RWPE1 (cell line): ENCODE measurements around the gene DCDC1.

Source experiments
- CTCF ChIA-PET: fragments of 350-600 bp; sonication (Branson Sonifier 250); formaldehyde crosslinking; extraction: SDS; loops from one replicate; lab custom pipeline; 2021; lab: Yijun Ruan, JAX
- POLR2A ChIA-PET: fragments of 400-600 bp; formaldehyde crosslinking; extraction: SDS; loops from one replicate; lab custom pipeline; 2020; ENCODE audit warnings: antibody characterized with exemption; ENCODE audit not compliant: low non-redundant PET; lab: Yijun Ruan, JAX
- DNase-seq: peaks from one replicate; pipeline ENCODE4 v3.0.0; 2012; ENCODE audit warnings: low spot score
- H3K27ac ChIP-seq: fragments of 450-650 bp; 2 replicates; pipeline ENCODE4 v1.5.1; 2017
- TF ChIP-seq, protein P1 (sequence below): fragments of 450-650 bp; conservative IDR thresholded peaks from 2 replicates; pipeline ENCODE4 v1.5.1; 2017; ENCODE audit warnings: low read depth, mild to moderate bottlenecking

Gene DCDC1

GRCh38 chr11:30919389-30920152 lies 450.0 kb downstream of the DCDC1 start:
- H3K27ac ChIP-seq, result no peak overlapping the region
- ChIA-PET POLR2A (no interaction called here), CTCF (interaction anchor here (0.7 kb wide), 1 partner anchor 645 kb away, joined by 3 read pairs; no protein-coding TSS in a partner anchor)
- TF ChIP-seq, protein P1, sequence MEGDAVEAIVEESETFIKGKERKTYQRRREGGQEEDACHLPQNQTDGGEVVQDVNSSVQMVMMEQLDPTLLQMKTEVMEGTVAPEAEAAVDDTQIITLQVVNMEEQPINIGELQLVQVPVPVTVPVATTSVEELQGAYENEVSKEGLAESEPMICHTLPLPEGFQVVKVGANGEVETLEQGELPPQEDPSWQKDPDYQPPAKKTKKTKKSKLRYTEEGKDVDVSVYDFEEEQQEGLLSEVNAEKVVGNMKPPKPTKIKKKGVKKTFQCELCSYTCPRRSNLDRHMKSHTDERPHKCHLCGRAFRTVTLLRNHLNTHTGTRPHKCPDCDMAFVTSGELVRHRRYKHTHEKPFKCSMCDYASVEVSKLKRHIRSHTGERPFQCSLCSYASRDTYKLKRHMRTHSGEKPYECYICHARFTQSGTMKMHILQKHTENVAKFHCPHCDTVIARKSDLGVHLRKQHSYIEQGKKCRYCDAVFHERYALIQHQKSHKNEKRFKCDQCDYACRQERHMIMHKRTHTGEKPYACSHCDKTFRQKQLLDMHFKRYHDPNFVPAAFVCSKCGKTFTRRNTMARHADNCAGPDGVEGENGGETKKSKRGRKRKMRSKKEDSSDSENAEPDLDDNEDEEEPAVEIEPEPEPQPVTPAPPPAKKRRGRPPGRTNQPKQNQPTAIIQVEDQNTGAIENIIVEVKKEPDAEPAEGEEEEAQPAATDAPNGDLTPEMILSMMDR, result no peak
- DNase-seq, result no peak

- TF ChIP-seq, protein P1, result peak; percentile 74
- H3K27ac ChIP-seq, result no peak overlapping the region
- POLR2A ChIA-PET, result no interaction called here
- DNase-seq, result peak; percentile 13
- CTCF ChIA-PET, result interaction anchor here (0.6 to 1.0 kb wide), 13 partner anchors 57 to 1486 kb away, joined by 3 to 7 read pairs (median 4); no protein-coding TSS in a partner anchor
Observed at GRCh38 chr11:30917859-30918478, 451.6 kb downstream of the DCDC1 start.

GRCh38 chr11:30917266-30917665 lies 452.3 kb downstream of the DCDC1 start:
- ChIA-PET CTCF (interaction anchor here (0.6 to 1.0 kb wide), 4 partner anchors 97 to 1485 kb away, joined by 4 to 7 read pairs (median 4); no protein-coding TSS in a partner anchor), POLR2A (no interaction called here)
- no peak overlapping the region for H3K27ac ChIP-seq
- DNase-seq, result no peak
- TF ChIP-seq, protein P1, result no peak

DNA sequence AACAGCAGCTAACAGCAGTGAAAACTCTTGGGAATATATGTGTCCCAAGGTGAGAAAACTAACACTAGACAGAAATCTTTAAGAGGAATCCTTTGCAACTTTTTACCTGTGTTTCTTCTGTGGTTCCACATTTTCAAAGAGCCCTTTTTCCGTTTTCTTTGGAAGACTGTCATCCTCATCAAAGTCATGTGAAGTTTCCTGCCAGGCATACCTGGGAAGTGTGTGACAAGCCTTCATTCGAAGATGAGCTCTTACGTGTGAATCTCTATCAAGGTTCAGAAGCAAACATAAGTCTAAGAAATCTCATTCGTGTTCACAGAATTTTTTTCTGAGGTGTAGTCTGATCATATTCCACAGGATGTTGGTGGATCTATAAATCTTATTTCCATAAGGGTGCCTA lies 452.8 kb downstream of the DCDC1 start:
- TF ChIP-seq, protein P1, result no peak
- DNase-seq, result no peak
- H3K27ac ChIP-seq, result no peak overlapping the region
- ChIA-PET POLR2A (no interaction called here), CTCF (no interaction called here)

- H3K27ac ChIP-seq, result no peak overlapping the region
- CTCF ChIA-PET, result interaction anchor here (0.5 to 1.2 kb wide), 6 partner anchors 11 to 796 kb away, joined by 3 to 9 read pairs (median 4); no protein-coding TSS in a partner anchor
- POLR2A ChIA-PET, result no interaction called here
- peak; percentile 25 for DNase-seq
- TF ChIP-seq, protein P1, result no peak
Observed at GRCh38 chr11:30914143-30914762, 455.3 kb downstream of the DCDC1 start.

GRCh38 chr11:30911247-30911646 lies 458.3 kb downstream of the DCDC1 start:
- ChIA-PET CTCF (no interaction called here), POLR2A (no interaction called here)
- TF ChIP-seq, protein P1, result no peak
- DNase-seq, result no peak
- no peak overlapping the region for H3K27ac ChIP-seq
